Posterior vena cava (tissue), 2 donors: Measurements from ENCODE around the gene GALK1. TPM values are rescaled to one million over a fixed set of nuclear protein-coding genes. Genes with fewer than 3 reads are reported as not detected.
A peak's percentile ranks its signal among the peaks of the same experiment; 100 is the strongest.

Experiments
- DNase-seq: peaks from one replicate; pipeline ENCODE4 v3.0.0-alpha.2; 2020; ENCODE audit warnings: low spot score
- intact Hi-C, 2 donors: fragments of 100-400 bp; cut with DNase I; formaldehyde crosslinking; loops; one replicate each; pipeline versions ENCODE4 v1.14.1 to v1.14.2; 2022 to 2023
- total RNA-seq, 2 donors: library from RNA; stranded (reverse); fragmentation: NEBNext Ultra II Directional; extraction: Animal tissue kit (Norgen Biotek cat#: 25700); gene quantifications; one replicate each; pipeline ENCODE4 v1.2.1, GENCODE V29; 2021
- donor health status: DM: yes; HTN: yes; CAD: no.
- donor health status: DM: yes; HTN: yes; CAD: no.

The GALK1 gene
- total RNA-seq, 2 donors from 2014 or later: 21.0 to 27.6 TPM

- DNase-seq: peak; percentile 76
- intact Hi-C loops: loop anchor here (5.0 to 10.0 kb wide), 2 partner anchors 77 to 80 kb away; no protein-coding TSS in a partner anchor
Measured at GRCh38 chr17:75754378-75755204, 10.4 kb downstream of the GALK1 start.

- intact Hi-C loops: loop anchor here (5.0 to 10.0 kb wide), 2 partner anchors 76 to 81 kb away; no protein-coding TSS in a partner anchor
- peak; percentile 92 for DNase-seq
Measured at GRCh38 chr17:75753514-75754377, 11.2 kb downstream of the GALK1 start.

DNA sequence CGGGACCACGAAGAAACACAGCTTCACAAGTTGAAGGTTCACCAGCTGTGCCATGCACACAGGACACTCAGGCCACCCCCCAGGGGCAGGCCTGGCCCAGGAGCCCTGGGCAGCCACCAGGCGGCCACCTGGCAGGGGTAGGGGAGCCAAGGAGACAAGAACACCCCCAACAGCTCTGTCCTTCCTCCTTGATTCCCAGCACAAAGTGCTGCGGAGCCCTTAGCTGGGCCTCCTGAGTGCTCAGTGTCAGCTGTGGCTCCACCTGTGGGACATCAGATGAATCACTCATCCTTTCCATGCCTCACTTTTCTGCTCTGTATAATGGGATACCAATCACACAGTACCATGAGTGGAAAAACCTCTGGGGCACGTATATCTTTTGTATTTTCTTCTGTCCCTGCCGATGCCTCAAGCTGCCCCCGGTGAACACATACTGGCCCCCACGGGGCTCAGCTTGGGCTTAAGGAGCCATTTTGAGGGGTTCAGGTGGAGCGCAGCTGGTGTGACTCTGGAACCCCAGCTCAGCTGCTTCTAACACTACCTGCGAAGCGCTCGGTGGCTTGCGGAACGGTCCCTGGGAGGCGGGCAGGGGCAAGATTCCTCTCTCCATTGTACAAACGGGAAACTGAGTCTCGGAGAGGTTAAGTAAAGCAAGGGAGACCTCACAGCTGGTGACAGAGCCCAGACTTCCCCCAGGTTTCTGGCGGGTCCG is 12.0 kb downstream of the GALK1 start:
- DNase-seq: no peak
- intact Hi-C loops: loop anchor here (5.0 to 10.0 kb wide), 2 partner anchors 76 to 82 kb away; no protein-coding TSS in a partner anchor

- DNase-seq: no peak
- intact Hi-C loops: loop anchor here (5.0 to 10.0 kb wide), 2 partner anchors 75 to 82 kb away; no protein-coding TSS in a partner anchor
Measured at GRCh38 chr17:75752405-75752709, 12.6 kb downstream of the GALK1 start.

GRCh38 chr17:75751676-75752404 is 13.2 kb downstream of the GALK1 start:
- intact Hi-C loops: loop anchor here (1.0 to 10.0 kb wide), 3 partner anchors 72 to 83 kb away; no protein-coding TSS in a partner anchor

GRCh38 chr17:75750661-75751423 is 14.2 kb downstream of the GALK1 start:
- intact Hi-C loops: loop anchor here (1.0 to 10.0 kb wide), 3 partner anchors 71 to 84 kb away; no protein-coding TSS in a partner anchor
- no peak for DNase-seq

More at GRCh38 chr17:75751676-75752404, 13.2 kb downstream of the GALK1 start:
- DNase-seq: no peak

- DNase-seq: peak; percentile 96
- intact Hi-C loops: loop anchor here (2.0 to 10.0 kb wide), 4 partner anchors 72 to 117 kb away; partner anchors contain the start of gene SMIM5 (in 1 of the 2)
Measured at GRCh38 chr17:75749545-75750389, 15.2 kb downstream of the GALK1 start.

DNA sequence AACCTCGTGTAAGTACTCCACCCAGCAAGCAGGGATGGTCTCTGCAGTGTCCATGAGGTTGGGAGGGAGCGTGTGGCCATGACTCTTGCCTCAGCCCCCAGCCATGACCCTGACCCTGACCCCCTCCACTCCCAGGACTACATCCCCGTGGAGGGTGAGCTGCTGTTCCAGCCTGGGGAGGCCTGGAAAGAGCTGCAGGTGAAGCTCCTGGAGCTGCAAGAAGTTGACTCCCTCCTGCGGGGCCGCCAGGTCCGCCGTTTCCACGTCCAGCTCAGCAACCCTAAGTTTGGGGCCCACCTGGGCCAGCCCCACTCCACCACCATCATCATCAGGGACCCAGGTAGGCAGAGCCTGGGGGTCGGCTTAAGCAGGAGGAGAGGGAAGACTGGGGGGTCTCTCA is 16.3 kb downstream of the GALK1 start:
- intact Hi-C loops: loop anchor here (2.0 to 5.0 kb wide), 2 partner anchors 114 to 116 kb away; partner anchors contain the start of gene SMIM5 (in 1 of the 2)
- DNase-seq: no peak

DNA sequence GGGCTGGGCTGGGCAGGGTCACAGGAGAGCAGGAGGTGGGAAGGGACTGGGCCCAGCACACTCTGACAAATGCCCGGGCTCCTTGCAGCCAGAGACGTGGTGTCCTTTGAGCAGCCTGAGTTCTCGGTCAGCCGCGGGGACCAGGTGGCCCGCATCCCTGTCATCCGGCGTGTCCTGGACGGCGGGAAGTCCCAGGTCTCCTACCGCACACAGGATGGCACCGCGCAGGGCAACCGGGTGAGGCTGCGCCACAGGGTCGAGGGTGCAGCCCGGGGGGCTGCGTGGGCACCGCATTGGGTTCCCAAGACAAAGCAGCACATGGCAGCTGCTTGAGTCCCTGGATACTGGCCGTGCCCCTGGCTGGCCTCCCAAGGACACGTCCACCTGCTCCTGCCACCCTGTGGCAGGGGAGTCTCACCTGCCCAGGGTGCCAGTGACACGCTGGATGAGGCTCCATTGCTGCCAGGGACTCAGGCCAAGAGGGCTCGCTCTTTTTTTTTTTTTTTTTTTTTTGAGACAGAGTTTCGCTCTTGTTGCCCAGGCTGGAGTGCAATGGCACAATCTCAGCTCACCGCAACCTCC is 21.3 kb downstream of the GALK1 start:
- intact Hi-C loops: loop anchor here in 1 of 2 donors (5.0 kb wide), 1 partner anchor 56 kb away; no protein-coding TSS in a partner anchor
- DNase-seq: no peak

DNA sequence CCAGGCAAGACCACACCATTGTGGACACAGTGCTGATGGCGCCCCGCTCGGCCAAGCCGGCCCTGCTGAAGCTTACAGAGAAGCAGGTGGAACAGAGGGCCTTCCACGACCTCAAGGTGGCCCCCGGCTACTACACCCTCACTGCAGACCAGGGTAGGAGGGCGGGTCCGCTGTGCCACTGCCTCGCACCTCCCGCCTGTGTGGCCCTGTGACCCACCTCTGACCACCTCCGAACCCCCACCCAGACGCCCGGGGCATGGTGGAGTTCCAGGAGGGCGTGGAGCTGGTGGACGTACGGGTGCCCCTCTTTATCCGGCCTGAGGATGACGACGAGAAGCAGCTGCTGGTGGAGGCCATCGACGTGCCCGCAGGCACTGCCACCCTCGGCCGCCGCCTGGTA is 22.7 kb downstream of the GALK1 start:
- intact Hi-C loops: loop anchor here in 1 of 2 donors (5.0 kb wide), 1 partner anchor 55 kb away; no protein-coding TSS in a partner anchor
- DNase-seq: no peak

DNA sequence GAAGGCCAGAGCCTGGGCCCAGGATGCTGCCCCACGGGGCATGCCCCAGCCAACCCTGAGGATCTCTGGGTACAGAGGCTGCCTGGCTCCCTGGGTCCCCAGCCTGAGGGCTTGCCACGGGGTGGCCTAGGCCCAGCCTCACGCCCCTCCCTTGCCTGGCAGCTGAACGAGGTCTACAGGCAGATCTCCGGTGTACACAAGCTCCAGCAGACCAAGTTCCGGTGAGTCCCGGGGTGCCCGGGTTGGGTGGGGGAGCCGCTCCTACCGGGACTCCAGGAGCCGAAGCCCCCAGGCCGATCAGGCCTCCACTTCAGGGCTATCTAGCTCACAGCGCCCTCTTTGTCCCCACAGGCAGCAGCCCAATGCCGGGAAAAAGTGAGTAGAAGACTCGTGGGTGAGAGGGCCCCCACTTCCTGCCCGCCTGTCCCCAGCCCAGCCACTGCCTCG is 24.3 kb downstream of the GALK1 start:
- intact Hi-C loops: loop anchor here in 1 of 2 donors (5.0 kb wide), 1 partner anchor 53 kb away; no protein-coding TSS in a partner anchor
- DNase-seq: no peak

- intact Hi-C loops: loop anchor here in 1 of 2 donors (5.0 kb wide), 1 partner anchor 53 kb away; no protein-coding TSS in a partner anchor
- no peak for DNase-seq
Measured at GRCh38 chr17:75740215-75740614, 24.8 kb downstream of the GALK1 start.

GRCh38 chr17:75739801-75740200 is 25.2 kb downstream of the GALK1 start:
- intact Hi-C loops: loop anchor here in 1 of 2 donors (5.0 kb wide), 1 partner anchor 52 kb away; no protein-coding TSS in a partner anchor
- DNase-seq: no peak

DNA sequence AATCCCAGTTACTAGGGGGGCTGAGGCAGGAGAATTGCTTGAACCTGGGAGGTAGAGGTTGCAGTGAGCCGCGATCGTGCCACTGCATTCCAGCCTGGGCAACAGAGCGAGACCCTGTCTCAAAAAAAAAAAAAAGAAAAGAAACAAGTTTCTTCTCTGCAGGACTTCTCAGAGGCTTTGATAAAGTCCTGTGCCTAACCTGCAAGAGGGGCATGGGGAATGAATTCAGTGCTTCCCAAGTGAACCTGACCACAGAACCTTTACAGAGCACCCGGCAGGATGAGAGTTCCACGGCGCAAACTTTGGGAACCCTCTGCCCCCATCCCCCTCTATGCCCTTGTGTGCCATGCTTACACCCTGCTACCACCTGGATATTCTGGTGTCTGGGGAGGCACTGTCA is 25.8 kb downstream of the GALK1 start:
- intact Hi-C loops: no loop called here
- no peak for DNase-seq

- peak; percentile 93 for DNase-seq
- intact Hi-C loops: no loop called here
Measured at GRCh38 chr17:75738218-75738802, 26.7 kb downstream of the GALK1 start.
